NCI-H226 (cell line): ENCODE results near the gene C22orf15.
"Not testable (repeated sequence)": the region's sequence is repeated elsewhere in the genome, so short reads cannot be mapped to it uniquely, and the experiment has no call there.

Experiments used
- DNase-seq: peaks from one replicate; pipeline ENCODE4 v3.0.0-alpha.2; 2015

C22orf15 gene, protein sequence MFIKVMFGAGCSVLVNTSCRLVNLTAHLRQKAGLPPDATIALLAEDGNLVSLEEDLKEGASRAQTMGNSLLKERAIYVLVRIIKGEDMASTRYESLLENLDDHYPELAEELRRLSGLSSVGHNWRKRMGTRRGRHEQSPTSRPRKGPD

DNA sequence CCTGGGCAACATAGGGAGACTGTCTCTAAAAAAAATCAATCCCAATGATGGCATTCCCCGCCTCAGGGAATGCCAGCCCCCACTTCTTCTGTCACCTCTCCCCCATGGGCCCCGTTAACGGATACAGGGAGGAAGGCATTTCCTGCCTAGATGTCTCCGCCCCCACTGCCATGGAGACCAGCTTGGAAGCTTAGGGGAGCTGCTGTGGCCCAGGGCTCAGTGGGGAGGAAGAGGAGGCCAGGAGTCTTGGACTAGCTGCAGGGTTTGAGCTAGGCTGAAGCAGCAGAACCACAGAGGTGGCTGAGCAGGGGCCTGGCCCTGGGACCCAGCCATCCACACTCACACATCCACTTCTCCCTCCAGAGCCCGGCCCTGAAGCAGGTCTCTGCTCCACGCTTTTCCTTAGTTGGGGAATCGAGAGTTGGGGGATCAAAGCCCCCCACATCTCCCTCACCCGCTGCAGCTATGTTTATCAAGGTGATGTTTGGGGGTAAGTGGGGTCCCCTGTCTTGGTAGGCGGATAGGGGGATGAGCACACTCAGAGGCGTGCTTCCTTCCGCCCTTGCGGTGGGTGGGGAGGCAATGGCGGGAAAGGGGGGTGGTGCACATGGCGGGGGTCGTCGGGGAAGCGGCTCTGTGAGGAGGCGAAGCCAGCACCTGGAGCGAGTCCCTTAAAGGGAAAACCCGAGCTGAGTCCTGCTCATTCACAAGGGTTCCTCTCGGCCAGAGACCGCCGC lies at the start of gene C22orf15:
Gene C22orf15, plus strand, starts transcription at position 149 of the 737 bp plus-strand sequence. Its CDS starts 317 bp downstream, at position 466.
- peak; percentile 13 for DNase-seq

DNA sequence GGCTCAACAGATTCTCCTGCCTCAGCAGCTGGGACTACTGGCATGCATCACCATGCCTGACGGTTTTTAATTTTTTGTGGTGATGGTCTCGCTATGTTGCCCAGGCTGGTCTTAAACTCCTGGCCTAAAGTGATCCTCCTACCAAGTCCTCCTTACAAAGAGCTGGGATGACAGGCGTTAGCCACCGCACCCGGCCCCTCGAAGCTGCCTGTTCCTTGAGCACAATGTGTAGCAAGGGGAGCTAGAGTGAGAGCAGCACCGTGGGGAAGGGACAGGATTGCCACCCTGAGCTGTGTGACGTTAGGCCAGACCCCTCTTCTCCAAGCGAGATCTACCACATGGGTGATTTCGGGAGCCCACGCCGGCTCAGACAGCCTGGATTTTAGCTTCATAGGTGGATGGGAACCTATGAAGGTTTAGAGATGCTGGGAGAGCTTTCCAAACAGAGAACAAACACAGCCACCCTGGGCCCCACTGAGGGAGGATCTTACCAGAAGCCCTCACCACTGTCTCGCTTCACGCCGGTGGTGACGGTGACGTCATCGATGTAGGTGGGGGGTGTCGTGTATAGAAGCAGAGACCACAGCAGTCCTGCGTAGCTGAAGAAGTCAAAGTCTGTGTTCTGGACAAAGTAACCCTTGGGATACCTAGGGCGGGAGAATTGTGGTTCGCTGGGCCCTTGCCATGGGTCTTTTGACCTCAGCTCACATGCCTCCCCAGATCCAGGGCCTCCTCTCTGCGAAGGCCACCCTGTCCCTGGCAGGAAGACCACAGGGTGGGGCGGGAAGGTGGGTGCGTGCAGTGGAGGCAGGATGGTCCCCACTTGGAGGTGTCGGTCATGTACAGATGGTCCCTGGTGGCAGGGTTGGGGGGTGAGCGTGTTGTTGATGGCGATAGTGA lies 48.8 kb upstream of the C22orf15 start:
- DNase-seq: no peak

DNA sequence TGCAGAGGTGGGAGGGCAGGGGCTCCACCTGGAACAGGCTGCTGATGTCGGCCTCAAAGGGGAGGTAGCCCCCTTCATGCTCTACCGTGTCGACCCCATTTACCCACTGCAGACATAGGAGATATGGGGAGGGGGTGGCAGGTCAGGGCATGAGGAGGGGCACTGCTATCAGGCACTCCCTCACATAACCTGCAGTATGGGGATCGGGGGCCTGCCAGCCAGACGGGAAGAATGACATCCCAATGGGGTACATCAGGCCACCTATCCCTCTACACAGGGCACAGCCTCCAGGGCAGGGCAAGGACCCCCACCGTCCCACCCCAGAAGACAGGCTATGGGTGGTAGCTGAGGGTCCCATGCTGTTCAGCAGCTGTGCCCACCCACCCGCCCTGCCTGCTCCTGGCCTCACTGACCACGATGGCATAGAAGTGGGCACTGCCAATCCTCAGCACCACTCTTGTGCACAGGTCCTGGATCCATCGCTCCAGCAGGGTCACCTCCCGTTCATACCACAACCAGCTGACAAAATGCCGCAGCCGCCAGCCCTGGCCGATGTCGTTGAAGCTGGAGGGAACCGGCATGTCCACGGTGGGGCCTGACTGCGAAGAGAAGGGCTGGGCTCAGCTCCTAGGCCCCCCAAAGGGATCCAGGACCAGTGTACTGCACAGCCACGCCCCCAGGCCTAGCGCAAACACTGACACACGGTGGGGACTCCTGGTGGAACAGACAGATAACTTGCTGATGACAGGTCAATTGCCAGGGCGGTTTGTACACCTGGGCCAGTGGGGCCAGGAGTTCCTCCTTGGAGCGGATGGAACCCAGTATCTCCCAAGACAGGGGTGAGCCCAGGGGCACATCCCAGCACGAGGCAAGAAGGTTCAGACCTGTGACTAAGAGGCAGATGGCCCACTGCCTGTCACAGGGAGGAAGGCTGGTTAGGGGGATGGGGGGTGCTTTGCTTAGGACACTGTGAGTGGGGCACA lies 47.9 kb upstream of the C22orf15 start:
- DNase-seq: no peak

DNA sequence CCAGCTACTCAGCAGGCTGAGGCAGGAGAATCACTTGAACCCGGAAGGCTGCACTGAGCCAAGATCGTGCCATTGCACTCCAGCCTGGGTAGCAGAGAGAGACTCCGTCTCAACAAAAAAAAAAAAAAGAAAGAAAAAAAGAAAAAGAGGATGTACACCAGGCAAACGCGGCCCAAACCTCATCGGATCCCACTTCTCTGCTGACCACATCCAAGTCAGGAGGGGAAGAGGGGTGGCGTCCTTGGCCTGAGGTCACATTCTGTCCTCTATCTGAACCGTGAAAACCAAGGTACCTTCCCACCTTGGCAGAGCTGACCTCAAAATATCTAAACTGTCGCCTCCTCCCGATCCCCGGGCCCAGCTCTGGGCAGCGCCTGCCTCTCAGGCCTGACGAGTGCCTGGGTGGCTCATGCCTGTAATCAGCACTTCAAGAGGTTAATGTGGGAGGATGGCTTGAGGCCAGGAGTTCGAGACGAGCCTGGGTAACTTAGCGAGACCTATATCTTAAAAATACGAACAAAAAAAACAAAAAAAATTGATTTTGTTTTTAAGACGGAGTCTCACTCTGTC lies 46.9 kb upstream of the C22orf15 start:
- no peak for DNase-seq

DNA sequence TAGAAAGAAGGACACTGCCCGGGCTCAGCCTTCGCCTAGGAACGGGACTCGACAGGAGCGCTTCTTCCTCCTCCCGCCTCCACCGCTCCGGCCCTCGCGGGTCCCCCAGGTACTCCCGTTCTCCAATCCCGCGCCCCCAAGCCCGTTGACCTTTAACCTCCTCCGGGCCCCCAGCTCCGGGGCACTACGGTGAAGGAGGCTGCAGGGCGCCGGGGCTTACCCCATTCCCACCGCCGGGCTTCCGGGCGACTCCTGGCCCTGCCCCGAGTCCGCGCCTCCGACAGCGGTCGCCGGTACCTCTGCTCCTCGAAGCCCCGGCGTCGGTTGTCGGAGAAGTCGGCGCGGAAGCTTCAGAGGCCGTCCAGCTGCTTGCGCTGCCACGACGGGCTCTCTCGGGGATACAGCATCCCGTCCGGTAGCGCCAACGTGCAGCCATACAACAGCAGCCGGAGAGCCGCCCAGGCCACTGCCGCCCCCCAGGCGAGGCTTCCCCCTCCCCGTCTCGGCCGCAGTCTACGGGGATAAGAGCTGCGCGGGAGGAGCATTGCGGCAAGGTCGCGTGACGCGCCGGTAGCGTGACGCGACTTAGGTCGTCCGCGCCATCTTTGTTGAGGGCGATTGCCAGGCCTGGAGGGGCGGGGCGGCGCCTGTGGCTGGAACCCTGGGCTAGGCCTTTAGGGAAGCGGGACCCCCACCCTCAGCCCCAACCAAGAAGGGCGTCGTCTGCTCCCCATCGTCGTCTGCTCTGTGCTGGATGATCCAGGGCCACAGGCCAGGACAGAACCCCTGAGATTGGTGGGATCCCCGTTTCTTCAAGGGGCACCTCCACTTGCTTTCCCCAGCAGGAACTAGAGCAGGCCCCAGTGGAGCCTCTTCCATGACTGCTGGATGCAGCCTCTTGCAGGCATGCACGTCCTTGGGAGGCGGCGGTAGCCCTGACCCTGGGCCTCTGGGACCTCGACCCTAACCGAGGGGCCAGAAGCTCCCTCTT lies 45.7 kb upstream of the C22orf15 start:
- peak; percentile 37 for DNase-seq

DNA sequence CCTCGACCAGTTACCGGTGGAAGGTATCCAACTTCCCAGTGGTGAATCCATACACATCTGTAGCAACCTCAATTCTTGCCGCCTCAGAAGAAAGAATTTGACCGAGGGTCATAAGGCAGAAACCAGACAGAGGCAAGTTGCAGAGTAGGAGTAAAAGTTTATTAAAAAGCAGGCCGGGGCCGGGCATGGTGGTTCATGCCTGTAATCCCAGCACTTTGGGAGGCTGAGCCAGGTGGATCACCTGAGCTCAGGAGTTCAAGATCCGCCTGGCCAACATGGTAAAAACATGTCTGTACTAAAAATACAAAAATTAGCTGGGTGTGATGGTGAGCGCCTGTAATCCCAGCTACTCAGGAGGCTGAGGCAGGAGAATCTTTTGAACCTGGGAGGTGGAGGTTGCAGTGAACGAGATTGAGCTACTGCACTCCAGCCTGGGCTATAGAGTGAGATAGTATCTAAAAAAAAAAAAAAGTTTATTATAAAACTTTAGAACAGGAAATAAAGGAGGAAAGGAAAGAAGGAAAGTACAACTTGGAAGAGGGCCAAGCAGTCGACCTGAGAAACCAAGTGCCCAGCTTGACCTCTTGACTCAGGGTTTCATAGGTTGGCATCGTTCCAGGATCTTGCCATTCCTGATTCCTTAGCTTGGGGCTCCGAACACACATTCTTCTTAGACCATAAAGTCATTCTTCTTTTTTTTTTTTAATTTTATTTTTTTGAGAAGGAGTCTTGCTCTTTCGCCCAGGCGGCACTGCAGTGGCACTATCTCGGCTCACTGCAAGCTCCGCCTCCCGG lies 44.2 kb upstream of the C22orf15 start:
- no peak for DNase-seq

DNA sequence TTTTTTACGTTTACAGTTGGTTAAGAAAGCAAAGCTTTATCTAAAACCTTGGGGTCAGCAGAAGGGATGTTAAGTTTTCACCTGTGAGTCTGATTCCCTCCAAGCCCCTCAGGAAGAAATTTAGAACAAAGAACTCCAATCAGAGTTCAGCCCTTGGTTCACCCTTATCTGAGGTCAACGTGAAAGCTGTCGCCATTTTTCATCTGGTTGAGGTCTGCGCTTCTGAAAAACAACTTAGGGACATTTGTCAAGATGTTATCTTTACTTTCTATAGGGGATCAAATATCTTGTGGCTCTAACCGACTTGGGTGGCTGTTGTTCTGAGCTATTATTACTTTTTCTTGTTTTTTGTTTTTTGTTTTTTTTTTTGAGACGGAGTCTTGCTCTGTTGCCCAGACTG lies 41.9 kb upstream of the C22orf15 start:
- DNase-seq: no peak

DNA sequence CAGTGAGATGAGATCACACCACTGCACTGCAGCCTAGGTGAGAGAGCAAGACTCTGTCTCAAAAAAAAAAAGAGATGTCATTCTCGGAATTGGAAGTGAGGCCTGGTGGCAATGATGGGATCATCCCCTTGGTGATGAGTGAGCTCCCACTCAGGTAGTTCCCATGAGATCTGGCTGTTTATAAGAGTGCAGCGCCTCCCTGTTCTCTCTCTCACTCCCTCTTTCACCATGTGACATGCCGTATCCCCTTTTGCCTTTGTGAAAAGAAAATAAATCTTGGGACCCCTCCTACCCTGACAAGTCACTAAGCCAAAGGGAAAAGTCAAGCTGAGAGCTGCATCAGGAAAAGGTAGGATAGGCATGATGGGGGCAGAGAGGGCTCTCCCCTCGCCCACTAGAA lies 40.6 kb upstream of the C22orf15 start:
- no peak for DNase-seq

DNA sequence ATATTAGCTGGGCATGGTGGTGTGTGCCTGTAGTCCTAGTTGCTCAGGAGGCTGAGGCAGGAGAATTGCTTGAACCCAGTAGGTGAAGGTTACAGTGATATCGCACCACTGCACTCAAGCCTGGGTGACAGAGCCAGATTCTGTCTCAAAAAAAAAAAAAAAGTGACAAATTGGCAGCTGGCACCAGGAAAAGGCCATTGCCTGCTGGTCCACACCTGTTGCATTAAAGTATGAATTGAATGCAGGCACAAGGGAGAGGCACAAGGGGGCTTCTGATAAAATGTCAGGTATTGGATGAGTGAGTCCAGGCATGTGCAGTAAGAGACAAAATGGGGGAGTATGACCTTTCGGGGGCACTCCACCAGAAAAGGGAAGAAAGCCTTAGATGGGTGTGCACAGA lies 40.1 kb upstream of the C22orf15 start:
- DNase-seq: no peak

DNA sequence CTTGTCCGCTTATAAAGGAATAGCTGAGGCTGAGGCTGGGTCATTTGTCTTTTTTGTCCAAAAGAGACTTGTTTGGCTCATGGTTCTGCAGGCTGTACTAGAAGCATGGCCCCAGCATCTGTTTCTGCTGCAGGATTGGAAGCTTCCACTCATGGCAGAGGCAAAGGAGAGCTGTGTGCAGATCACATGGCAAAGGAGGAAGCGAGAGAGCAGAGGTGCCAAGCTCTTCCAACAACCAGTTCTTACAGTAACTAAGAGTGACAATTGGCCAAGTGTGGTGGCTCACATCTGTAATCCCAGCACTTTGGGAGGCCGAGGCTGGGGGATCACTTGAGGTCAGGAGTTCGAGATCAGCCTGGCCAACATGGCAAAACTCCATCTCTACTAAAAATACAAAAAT lies 34.7 kb upstream of the C22orf15 start:
- DNase-seq: not testable (repeated sequence)

DNA sequence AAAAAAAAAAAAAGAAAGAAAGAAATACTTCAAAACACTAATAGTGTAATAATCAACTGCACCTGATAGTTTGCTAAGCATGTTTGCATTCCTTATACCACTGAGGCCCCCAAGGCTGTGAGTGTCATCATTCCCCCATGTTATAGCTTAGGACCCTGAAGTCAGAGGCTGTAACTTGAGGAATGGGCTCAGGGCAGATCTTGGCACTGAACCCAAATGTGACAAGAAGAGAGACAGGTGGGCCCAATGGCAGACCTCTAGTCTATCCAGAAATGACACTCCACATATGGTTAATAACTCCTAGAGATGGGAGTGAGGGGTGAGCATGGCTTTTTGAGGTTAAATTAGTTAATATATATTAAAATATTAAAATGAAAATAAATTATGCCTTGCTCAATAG lies 25.1 kb upstream of the C22orf15 start:
- no peak for DNase-seq

DNA sequence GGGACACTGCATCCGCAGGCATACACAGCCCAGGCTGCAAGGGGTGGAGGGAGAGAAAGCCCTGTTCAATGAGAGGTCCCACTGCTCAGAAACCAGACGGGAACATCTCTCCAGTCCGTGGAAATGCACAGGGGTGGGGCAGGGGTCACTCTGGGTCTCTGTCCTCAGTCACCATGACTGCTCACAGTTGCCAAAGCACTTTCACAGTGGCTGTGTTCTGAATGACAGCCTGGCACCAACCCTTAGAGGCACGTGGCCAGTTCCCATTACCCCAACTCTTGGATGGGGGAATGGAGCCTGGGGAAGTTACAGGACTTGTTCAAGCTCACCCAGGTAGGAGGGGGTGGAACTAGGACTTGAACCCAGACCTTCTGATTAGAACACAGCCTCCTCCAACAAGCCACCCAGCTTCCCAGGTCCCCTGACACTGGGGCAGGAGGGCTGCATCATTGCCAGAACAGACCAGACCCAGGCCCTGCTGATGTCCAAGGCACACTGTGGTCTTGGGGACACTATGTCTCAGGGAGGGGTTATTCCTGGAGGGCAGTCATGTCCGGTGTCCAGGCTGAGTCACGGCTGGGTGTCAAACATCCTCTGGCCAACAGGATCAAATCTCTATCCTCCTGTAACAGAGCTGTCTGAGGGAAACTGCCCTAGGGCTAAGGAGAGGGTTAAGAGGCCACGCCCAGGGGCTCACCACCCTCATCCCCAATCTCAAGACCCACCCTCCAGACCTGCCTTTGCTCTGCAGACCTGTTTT lies 20.1 kb upstream of the C22orf15 start:
- DNase-seq: no peak

DNA sequence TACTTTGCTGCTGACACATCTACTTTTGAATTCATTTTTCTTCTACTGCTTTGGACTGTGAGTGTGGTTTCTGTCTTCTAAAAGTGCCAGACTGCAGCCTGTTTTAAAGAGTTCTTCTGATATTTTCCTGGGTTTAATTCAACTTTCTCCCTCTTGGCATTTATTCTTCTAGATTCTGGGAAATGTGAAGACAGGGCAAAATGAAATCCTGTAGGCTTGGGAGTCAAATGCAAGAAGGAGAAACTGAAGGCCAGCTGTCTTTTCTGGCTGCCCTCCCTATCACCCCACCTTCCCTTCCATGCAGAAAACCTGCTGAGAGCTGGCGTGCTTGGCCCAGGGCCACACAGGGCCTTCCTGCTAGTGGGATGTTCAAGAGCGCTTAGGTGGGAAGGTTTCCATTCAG lies 19.5 kb upstream of the C22orf15 start:
- no peak for DNase-seq

DNA sequence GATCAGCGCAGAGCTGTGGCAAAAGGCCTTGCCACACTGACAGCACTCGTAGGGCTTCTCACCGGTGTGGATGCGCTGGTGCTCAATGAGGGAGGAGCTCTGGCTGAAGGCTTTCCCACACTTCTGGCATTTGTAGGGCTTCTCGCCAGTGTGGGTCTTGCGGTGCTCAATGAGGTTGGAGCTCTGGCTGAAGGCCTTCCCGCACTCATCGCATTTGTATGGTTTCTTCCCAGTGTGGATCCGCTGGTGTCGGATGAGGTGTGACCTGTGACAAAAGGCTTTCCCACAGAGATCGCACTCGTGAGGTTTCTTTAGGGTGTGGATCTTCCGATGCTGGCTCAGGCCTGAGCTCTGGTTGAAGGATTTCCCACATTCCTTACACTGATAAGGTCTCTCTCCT lies 18.8 kb upstream of the C22orf15 start:
- no peak for DNase-seq

DNA sequence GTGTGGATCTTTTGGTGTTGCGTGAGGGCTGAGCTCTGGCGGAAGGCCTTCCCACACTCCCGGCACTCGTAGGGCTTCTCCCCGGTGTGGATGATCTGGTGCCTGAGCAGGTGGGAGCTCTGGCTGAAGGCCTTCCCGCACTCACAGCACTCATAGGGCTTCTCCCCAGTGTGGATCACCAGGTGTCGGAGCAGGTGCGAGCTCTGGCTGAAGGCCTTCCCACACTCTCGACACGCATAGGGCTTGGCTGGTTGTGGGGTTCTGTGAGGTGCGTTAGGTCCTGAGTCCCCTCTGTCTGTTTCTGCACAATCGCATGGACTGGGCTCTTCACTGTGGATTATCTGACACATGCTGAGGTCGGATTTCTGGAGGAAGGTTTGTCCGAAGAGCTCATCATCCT lies 18.3 kb upstream of the C22orf15 start:
- no peak for DNase-seq

DNA sequence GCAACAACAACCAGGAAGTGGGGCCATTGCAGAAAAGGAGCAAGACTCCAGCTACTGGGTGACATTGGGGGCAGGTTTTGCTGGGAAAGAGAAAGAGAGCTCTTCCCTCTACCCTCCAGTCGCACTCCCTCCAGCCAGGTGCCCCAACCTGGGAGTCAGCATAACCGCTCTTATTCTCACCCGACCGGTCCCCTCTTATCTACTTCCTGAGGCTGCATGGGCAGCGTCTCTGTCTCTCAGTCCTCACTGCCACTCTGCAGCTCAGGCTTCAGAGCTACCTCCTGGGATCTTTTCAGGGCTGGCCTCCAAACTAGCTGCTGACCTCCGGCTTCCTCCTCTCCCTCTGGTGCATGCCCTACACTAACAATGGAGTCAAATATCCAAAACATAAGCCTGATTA lies 17.0 kb upstream of the C22orf15 start:
- no peak for DNase-seq

DNA sequence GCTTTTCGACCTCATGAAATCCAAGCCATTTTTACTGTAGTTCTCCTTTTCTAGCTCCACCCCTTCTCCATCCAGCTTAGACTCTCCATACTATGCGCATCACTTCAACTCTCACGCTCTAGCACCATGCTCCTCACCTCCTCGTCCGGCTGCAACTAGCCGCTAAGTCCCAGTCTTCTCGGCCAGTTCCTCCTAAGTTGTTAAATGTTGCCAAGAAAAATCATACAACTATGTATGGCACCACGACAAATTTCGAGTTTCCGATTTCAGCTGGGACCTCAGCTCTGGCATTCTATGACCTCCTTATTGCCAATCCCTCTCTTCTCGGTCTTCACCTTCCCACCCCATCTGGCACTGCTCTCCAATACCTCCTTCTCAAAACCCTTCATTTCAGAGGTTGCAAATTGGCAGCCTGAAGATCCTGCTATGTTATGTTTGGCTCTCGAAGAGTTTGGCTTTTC lies 12.9 kb upstream of the C22orf15 start:
- no peak for DNase-seq

DNA sequence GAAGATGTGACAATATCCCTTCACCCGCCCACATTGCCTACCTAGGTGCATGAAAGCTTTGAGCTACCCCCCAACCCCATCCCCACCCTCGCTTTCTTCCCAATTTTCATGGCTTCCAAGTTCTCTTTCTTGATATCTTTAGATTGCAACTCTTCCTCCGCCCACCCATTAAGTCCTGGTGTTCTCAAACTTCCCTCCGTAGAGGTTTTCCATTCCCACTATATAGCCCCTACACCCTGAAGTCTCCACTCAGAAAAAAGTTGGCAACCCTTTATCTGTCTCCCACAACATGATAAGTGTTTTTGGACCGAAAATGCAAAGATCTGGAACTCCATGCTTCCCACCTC lies 12.4 kb upstream of the C22orf15 start:
- no peak for DNase-seq

DNA sequence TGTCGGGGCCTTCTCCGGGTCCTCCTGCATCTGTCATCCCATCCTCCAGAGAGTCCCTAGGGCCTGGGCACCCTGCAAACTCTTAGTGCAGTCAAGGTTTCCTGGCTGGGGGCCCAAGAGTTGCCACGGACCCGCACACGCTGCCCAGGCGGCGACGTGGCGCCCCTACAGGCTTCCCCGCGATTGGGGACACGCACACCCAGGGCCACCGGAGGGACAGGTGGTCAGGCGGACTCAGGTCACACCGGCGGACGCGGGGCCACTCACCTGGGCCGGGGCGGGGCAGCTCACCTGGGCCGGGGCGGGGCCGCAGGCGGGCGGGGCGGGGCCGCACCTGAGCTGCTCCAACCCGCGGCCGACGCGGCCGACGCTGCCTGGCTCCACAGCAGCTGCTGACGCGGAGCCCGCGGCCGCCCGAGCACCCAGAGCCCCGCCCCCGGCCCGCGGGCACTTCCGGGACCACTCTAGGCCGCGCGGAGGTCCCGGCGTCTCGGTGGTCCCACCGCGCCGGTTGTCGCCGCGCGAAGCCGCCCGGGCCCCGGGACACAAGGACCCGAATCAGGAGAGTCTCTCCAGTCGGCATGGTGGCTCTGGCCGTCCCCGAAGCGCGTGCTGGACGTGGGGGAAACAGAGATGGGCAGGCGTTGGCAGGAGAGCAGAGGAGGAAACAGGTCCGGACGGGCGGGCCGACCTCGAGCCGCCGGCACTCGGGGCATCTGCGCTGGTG lies 11.9 kb upstream of the C22orf15 start, which contains the start of gene ZNF70:
Gene ZNF70, minus strand, starts transcription at position 399 of the 727 bp plus-strand sequence. CDS start 5,972 bp downstream, outside the sequence.
- peak; percentile 57 for DNase-seq
